T-helper 2 cell (primary cell): ENCODE measurements around the gene COPB1.

Experiments used
- DNase-seq, 5 experiments: peaks; one replicate each; pipeline versions ENCODE4 v3.0.0 to v3.0.0-alpha.2; 2012 to 2022

The COPB1 gene

GRCh38 chr11:14513800-14514199 is 14.2 kb upstream of the COPB1 start:
- no peak for DNase-seq

GRCh38 chr11:14506532-14506931 is 6.9 kb upstream of the COPB1 start:
- DNase-seq: no peak

- DNase-seq: no peak
Measured at GRCh38 chr11:14503023-14503422, 3.4 kb upstream of the COPB1 start.

- DNase-seq: no peak
Measured at GRCh38 chr11:14502039-14502438, 2.4 kb upstream of the COPB1 start.

- DNase-seq: peak in 4 of 5 experiments; percentile 17 to 82 (median 50)
Measured at GRCh38 chr11:14500181-14500651, 605 bp upstream of the COPB1 start.

- peak in 4 of 5 experiments; percentile 10 to 58 (median 26) for DNase-seq
Measured at GRCh38 chr11:14499178-14499559, 442 bp downstream of the COPB1 start.

GRCh38 chr11:14480716-14481115 is 18.9 kb downstream of the COPB1 start:
- no peak for DNase-seq

- DNase-seq: no peak
Measured at GRCh38 chr11:14471127-14471526, 28.5 kb downstream of the COPB1 start.

GRCh38 chr11:14463623-14464022 is 36.0 kb downstream of the COPB1 start:
- peak in 1 of 5 experiments; percentile 69 for DNase-seq

GRCh38 chr11:14460147-14460546 is 39.5 kb downstream of the COPB1 start:
- DNase-seq: no peak

GRCh38 chr11:14458377-14458776 is 41.2 kb downstream of the COPB1 start:
- no peak for DNase-seq

GRCh38 chr11:14455648-14456430 is 43.8 kb downstream of the COPB1 start:
- no peak for DNase-seq

- DNase-seq: peak in 1 of 5 experiments; percentile 46
Measured at GRCh38 chr11:14454861-14455632, 44.6 kb downstream of the COPB1 start.

GRCh38 chr11:14451825-14452224 is 47.8 kb downstream of the COPB1 start:
- no peak for DNase-seq

- DNase-seq: no peak
Measured at GRCh38 chr11:14449302-14449714, 50.3 kb downstream of the COPB1 start.

GRCh38 chr11:14448240-14448639 is 51.4 kb downstream of the COPB1 start:
- no peak for DNase-seq

GRCh38 chr11:14446701-14447169 is 52.9 kb downstream of the COPB1 start:
- DNase-seq: no peak

- DNase-seq: no peak
Measured at GRCh38 chr11:14445542-14446530, 53.8 kb downstream of the COPB1 start.

GRCh38 chr11:14444441-14445189 is 55.0 kb downstream of the COPB1 start:
- no peak for DNase-seq

GRCh38 chr11:14443638-14444037 is 56.0 kb downstream of the COPB1 start:
- no peak for DNase-seq

- peak in 2 of 5 experiments; percentile 44 to 91 for DNase-seq
Measured at GRCh38 chr11:14435717-14436512, 63.7 kb downstream of the COPB1 start.
